Middle frontal gyrus (tissue), 1 donor: Measurements from ENCODE around the gene ARHGEF17.
A peak's percentile ranks its signal among the peaks of the same experiment; 100 is the strongest.

Experiments
- DNase-seq: peaks from one replicate; pipeline ENCODE4 v3.0.0-alpha.2; 2015; ENCODE audit warnings: low spot score; ENCODE audit errors: extremely low spot score

ARHGEF17 gene

DNA sequence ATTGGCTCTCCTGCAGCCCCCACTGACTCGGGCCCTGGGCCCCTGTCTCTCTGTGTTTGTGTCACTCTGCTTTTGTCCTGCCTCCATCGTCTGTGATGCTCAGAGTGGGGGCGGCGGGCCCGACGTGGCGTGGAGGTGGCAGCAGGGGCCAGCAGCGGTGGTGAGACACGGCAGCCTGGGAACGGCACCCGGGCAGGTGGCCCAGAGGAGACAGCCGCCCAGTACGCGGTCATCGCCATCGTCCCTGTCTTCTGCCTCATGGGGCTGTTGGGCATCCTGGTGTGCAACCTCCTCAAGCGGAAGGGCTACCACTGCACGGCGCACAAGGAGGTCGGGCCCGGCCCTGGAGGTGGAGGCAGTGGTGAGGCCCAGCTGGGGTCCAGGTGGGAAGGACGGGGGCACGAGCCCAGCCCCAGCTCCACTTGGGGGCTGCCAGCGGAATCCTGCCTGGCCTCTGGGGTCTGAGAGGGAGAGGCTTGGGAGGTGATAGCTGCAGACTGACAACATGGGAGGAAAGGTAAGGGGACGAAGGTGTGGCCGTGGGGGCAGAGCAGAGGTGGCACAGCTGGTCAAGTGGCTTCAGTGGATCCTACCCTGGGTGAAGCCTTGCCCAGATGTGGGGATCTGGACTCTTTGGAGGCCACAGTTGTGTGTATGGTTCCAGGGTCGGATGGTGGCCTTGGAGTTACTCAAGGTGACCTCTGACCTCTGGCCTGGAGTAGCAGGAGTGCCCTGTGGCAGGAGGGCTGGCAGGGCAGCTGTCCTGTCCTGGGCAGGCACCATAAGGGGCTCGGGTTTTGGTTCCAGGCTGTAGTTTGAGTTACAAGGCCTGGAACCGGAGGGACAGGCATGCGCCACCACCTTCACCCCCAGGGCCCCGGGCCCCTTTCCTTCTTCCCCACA is 84.3 kb downstream of the ARHGEF17 start:
- no peak for DNase-seq

DNA sequence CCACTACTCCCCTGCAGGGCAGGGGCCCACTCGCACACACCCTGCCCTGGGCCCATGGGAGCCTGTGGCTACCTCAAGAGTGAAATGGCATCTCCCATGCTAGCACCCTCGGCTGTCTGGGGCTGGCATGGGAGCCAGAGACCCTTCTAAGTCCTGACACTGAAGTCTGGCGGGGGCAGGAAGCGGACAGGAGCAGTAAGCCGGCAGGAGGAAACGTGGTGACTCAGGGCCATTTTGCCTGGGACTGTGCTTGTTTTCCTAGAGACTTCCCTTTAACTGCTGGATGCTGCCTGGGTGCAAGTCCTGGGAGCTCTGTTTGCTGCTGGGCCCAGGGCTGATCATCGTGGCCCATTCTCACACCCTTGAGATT is 84.9 kb downstream of the ARHGEF17 start:
- no peak for DNase-seq

DNA sequence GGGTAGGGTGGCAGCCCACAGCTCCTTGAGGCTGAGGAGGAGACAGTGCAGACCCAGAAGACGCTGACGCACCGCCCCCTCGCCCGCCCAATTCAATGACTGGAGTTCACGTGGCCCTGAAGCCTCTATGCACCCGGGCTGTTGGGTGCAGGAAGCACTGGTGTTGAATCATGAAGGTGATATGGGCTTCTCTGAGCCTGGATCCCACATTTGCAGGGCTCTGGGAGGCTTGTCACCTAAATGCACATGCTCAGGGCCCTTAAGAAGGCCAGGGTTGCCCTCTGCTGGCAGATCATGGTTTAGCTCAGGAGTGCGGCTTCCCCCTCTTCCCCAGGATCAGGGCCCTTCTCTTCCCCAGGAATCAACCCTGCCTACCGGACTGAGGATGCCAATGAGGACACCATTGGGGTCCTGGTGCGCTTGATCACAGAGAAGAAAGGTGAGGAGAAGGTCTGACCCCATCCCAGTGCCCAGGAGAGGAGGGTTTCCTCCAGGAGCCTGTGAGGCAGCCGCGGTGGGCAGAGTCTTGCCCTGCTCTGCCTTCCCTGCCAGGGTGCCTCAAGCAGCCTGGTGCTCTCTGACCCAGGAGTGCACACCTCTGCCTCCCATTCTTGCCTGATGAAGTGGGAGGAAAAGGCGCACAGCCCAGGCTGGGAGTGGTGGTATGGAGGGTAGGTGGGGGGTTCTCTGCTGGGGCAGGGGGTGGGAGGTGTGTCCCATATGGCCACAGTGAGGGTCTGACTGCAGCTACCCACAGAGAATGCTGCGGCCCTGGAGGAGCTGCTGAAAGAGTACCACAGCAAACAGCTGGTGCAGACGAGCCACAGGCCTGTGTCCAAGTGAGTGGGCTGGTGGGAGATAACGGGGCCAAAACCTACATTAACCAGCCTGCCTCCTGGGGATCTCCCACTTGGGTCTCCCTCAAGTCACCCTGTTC is 85.7 kb downstream of the ARHGEF17 start:
- DNase-seq: peak; percentile 73

DNA sequence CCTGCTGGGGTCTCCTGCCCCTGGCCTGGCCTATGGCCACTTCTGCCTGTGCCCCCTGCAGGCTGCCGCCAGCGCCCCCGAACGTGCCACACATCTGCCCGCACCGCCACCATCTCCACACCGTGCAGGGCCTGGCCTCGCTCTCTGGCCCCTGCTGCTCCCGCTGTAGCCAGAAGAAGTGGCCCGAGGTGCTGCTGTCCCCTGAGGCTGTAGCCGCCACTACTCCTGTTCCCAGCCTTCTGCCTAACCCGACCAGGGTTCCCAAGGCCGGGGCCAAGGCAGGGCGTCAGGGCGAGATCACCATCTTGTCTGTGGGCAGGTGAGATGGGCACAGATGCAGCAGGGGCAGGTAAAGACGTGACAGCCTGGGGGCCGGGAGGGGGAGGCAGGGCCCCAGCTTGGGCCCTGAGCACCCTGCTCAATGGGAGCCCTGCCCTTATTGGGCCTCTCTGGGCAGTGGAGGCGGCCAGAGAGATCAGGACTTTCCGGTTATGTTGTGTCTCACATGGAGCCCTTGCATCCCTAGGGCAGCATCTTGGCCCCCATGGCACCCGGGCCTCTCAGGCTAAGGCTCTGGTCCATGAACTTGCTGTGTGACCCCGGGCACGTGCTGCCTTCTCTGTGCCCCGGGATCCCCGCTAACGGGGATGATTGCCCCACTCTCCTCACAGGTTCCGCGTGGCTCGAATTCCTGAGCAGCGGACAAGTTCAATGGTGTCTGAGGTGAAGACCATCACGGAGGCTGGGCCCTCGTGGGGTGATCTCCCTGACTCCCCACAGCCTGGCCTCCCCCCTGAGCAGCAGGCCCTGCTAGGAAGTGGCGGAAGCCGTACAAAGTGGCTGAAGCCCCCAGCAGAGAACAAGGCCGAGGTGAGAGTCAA is 86.6 kb downstream of the ARHGEF17 start:
- DNase-seq: no peak

DNA sequence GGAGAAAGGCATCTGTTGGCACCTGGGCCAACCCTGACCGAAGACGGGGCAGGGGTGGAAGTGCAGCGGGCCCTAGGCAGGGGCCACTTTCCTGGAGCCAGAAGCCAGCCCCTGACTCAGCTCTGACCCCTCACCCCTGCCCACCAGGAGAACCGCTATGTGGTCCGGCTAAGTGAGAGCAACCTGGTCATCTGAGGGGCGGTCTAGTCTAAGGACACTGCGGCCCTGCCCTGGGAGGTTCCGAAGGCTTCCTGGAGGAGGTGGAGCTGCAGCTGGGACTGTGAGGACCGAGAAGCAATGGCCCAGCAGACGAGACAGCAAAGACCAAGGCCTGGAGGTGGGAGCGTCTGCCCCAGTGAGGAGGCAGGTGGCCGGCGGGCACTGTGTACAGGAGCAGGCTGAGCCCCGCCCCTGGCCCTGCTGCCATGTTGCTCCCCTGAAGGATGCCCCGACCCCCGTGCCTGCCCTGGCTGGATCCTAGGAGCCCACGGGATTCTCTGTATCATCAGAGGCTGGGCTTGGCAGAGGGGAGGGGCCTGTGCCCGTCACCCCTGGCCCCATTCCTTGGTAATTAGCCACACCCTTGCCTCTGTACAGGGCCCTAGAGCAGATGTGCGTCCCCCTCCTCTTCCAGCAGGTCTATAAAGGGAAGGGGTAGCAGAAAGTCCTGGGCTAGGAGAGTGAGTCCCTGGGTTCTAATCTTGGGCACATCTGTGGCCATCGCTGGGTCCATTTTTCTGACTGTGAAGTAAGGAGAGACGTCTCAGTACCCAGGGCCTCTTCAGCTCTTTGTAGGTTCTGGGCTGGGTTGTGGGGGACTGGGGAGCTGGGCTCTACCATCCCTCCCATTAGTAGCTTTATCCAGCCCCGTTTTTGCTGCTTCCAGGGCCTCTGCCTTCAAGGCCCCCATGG is 87.5 kb downstream of the ARHGEF17 start:
- DNase-seq: no peak

DNA sequence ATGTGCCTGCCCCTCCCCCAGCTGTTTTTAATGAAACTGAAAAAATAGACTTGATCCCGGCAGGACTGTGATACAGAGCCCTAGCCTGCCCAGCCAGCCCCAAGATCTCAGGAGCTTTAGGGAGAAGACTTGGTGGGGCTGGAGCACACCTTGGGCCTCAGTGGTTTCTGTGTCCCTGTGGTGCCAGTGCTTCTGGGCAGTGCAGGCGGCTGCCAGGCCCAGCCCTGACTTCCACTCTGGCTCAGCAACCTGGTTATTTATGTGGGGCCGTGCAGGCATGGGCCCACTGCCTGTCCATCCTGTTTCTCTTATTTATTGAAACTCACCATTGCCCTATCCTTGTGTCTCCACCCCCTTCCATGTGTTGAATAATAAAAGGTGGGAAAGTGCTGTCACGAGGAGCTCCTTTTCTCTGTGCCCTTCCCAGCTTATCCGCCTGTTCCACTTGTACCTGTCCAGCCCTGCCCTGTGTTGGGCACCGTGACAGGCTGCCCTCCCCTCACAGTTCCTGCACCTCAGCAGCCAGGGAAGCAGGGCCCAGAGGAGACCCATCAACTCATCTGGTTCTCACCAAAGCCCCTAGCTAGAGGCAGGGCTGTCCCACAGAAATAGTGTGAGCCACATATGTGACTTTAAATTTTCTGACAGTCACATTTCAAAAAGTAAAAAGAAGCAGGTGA is 88.3 kb downstream of the ARHGEF17 start:
- no peak for DNase-seq

DNA sequence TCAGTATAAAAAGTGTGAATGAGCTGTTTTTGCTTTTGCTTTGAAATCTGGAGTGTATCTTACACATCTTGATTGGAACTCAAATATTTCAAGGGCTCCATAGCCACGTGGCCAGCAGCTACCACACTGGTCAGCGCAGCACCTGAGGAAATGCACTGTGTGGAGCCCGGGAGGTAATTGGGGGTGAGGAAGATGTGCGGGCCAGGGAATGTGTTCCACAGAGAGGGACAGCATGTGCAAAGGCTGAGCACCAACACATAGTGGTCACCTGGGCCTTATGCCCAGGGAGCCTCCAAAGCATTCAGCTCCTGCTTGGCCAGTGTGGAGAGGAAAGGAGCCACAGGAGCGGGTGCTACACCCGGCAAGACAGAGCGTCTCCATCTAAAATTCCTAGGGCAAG is 88.9 kb downstream of the ARHGEF17 start:
- DNase-seq: no peak

DNA sequence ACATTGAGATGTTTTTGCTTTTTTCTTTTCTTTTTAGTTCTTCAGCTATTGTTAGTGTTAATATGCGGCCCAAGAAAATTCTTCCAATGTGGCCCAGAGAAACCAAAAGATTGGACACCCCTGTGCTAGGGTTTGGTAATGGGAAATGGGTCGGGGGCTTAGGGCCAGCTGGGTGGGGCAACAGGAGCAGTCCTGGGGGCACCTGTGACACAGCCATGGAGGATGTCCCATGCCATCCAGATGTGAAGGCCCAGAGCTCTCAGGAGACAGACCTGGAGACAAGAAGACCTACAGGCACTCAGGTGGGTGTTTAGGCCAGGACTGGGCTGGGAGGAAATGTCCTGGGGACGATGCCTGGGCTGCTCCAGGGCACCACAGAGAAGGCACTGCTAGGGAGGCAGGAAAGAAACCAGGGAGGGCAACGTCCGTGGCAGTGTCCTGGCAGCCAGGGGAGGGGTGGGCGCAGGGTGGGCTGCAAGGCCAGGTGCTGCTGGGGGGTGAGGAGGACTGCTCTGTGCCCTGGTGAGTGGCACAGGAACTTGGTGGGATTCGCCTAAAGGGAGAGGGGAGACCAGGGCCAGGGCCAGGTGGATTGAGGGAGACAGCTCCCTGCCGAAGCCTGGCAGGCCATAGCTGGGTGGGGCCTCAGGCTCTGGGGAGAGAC is 89.5 kb downstream of the ARHGEF17 start:
- no peak for DNase-seq

DNA sequence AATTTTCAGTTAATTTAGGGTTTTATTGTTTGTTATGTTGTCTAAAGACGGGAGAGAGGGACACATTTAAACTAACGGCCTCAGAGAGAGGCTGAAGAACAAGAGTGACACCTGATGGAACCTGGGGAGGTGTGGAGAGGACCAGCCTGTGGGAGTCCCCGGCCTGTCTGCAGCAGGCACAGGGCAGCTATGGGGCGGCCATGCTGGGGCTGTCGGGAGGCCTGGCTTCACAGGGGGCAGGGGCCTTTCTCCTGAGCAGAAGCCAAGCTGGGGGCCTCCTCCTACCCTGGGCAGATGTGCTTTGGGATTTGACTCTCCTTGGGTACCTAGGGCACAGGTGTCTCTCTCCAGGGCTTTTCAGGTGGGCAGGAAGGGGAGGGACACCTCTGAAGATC is 90.1 kb downstream of the ARHGEF17 start:
- DNase-seq: no peak

DNA sequence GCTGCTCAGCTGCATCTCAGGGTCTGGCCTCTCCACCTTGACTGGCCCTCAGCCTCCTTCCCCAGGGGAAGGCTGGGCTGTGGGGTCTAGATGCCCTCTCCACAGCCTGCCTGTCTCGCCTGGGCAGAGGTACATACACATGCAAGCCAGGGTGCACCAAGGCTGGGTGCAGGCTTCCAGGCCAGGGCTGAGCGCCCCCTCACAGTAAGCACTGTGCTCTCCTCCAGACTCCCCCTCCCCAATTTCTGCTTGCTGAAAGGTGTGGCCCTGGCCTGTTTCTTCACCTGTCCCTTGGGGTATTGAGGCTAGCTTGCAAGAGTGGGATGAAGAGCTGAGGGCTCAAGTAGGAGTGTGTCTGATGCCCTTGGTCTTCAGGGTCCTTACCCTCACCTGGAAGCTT is 90.6 kb downstream of the ARHGEF17 start:
- no peak for DNase-seq

DNA sequence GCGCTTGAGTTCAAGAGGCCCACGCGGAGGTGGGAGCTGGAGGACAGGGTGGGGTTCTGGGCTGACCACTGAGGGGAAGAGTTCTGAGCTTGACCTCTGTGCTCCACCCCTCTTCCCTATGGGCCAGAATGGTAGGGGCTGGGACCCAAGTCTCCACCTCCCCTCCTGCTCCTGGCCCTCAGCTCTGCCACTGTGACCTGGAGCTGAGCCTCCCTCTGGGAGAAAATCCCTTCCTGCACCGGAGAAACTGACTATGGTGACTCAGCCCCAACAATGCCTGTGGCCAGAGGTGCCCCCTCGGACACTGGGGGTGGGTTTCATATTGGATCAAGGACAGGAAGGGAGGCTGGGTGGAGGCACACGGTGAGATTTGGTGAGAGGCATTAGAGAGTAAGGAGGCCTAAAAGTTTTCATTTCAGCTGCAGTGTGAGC is 91.1 kb downstream of the ARHGEF17 start:
- no peak for DNase-seq

DNA sequence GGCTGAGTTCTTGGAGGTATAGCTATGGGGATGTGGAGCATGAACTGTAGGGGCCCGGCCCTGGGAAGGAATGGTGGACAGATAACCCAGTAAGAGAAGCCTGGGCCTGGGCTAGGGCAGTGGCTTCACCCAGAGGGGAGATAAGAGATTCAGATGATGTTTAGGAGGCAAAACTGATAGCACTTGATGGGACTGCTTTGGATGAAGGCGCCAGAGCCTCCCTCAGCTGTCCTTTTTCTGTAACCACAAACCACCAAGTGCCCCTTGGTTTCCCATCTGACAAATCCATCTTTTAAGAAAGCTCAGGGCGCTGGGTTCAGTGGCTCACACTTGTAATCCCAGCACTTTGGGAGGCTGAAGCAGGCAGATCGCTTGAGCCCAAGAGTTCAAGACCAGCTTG is 91.6 kb downstream of the ARHGEF17 start:
- no peak for DNase-seq

DNA sequence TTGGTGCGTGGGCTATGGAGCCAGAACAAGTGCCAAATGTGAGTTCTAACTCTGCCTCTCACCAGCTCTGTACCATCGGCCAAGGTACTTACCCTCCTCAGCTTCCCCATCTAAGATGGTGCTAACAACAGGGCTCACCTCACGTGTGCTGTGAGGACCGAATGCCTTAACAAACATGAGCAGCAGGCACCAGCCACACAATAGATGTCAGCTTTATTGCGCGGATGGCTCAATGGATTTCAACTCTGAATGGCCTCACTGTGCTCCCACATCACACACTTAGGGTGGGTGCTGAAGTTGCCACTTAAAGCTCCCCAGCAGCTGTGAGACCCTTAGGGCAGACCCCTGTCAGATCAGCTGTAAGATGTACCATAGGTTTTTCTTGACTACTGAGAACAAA is 92.2 kb downstream of the ARHGEF17 start:
- DNase-seq: no peak

DNA sequence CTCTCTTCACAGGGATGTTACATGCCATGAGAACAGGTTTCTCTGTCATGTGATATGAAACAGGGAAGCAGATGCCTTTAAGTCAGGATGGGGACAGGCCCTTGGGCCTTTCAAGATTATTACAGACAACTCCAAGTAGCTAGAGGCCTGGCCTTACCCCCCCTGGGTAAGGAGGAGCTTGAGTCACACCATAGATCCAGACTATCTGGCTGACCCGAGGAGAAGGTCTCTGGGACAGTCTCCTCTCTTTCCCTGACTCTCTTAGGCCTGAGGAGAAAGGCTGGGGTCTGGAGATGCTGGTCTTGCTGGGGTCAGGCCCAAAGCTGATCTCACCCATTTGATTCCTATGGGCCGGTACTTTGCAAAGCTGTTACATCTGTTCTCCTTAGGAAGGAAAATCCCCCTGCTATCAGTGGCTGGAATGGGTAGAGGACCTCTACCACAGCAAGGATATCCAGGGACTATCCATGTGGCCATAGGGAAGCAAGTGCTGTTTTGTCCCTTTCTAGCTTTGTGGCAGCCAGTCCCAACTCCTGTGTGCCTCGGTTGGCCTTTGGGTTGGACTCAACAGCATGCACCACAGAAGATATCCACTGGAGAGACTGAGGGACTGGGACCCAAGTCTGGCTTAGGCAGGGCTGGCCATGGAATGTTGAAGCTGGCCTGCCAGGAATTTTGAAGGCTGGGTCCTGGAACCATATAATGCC is 93.3 kb downstream of the ARHGEF17 start:
- DNase-seq: no peak

DNA sequence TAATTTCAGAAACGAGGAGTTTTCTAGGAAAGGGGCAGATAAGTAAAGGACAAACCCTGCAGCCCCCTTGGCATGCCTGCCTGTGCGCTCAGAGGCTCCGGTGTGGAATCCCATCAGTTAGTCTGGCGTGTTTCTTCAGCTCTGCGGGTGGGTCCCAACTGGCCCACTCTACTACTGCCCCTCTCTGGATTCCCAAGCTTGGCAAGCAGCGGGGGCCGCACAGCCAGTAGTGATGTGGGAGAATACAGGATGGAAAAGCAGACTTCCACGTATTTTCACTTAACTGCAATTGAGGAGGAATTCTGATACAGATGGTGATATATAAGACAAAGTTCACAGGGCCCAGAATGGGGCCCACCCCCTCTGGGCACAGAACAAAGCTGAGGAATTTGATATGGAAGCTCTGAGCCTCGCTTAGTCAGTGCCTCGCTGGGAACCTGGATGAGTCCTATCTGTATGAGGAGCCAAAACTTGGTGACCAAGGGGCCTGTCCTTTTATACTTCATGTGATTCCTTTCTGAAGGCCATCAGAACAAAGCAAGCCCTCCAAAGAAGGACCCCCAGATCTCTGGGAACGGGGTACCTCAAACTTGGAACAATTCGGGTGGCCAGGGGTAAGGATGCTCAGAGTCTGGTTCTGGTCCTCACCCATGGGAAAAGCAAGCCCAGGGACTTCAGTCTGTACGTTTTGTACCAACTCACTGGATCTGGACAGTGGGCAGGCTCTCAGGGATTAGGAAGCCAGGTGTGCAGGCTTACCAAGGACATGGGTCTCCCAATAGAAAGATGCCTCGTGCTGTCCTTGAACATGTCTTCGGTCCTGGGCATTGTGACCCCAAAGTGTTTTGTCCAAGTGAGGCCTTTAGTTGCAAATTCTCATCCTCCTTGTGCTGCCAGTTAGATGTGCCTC is 94.1 kb downstream of the ARHGEF17 start:
- no peak for DNase-seq

DNA sequence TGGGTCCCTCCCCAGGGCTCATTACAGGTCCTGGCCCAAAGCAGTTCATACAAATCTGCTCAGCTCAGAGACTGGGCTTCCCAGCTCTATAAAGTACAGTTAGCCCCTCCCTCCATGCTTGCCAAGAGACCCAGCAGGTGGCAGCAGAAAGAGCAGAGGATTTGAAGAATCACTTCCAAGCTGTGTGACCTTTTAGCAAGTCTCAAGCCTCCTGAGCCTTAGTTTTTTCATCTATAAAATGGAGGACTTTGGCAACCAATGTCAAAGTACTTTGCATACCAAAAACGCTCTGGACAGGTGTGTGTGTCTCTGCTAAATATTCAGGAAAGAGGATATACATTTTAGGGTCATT is 94.7 kb downstream of the ARHGEF17 start:
- no peak for DNase-seq

DNA sequence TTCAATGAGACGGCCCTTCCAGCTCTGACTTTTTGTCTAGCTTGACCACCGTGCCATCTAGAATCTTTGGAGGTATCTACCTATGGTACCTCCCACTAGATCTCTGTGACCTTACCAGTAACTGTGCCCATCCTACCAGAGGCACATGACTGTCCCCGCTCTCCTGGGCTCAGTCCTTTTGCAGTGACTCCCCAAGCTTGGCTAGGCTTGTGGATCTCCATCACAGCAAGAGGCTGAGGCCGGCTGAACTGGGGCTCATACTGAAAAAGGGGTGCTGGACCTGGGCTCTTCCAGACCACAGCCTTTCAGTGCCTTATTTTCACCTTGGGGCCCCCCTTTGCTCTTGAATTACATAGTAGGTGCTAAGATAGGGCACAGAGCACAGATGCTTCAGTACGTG is 95.5 kb downstream of the ARHGEF17 start:
- DNase-seq: no peak

DNA sequence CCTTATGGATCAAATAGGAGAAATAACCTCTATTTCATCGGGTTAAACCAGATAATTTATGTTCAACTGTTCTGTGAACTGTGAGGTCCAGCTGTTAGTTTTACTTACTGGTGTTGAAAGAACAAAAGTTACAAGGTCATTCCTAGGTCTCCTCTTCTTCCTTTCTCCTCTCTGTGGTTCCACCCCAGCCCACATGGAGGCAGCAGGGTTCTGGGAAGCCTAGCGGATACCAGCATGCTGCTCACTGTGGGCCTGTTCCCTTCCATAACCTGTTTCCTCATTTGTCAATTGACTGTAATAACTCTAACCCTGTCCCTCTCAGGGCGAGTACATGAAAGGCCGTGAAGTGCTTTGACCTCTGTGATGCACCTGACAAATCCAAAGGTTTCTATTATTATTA is 96.0 kb downstream of the ARHGEF17 start:
- no peak for DNase-seq
